T-helper 9 cell (primary cell): ENCODE results near the gene CEACAM16.

Experiments used
- DNase-seq: peaks from one replicate; pipeline ENCODE4 v3.0.0-alpha.2; 2020

Gene CEACAM16

GRCh38 chr19:44725684-44726083 is 26.7 kb downstream of the CEACAM16 start:
- no peak for DNase-seq

DNA sequence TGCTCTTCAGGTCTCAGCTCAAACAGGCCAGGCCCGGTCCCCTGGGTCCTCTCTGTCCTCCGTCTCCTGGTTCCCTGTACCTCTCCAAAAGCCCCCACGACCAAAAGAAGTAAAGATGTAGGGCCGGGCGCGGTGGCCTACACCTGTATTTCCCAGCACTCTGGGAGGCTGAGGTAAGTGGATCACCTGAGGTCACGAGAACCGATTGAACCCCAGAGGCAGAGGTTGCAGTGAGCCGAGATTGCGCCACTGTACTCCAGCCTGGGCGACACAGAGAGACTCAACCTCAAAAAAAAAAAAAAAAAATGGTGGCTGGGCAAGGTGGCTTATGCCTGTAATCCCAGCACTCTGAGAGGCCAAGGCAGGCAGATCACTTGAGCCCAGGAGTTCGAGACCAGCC is 27.5 kb downstream of the CEACAM16 start:
- DNase-seq: no peak

DNA sequence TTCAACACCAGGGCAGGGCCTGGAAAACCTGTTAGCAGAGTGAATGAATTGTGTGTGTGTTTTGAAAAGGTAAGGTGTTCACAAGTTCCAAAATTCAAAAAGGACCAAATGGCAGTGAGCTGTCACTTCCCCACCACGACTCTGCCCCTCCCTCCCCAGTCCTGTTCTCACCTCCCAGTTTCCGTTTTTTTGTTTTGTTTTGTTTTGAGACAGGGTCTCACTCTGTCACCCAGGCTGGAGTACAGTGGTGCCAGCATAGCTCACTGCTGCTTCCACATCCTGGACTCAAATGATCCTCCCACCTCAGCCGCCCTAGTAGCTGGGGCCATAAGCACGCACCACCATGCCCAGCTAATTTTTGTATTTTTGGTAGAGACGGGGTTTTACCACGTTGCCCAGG is 29.2 kb downstream of the CEACAM16 start:
- no peak for DNase-seq

- no peak for DNase-seq
These were observed 30.6 kb downstream of the CEACAM16 start for GRCh38 chr19:44729516-44730033.

DNA sequence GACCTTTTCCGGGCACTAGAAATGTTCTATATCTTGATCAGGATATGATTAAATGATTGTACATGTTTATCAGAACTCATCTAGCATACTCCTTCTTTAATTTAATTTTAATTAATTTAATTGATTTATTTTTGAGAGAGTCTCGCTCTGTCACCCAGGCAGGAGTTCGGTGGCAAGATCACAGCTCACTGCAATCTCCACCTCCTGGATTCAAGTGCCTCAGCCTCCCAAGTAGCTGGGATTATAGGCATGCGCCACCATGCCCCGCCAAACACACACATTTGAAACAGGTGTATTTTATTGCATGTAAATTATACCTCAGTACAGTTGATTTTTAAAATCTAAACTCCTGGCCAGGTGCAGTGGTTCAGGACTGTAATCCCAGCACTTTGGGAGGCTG is 32.1 kb downstream of the CEACAM16 start:
- no peak for DNase-seq

DNA sequence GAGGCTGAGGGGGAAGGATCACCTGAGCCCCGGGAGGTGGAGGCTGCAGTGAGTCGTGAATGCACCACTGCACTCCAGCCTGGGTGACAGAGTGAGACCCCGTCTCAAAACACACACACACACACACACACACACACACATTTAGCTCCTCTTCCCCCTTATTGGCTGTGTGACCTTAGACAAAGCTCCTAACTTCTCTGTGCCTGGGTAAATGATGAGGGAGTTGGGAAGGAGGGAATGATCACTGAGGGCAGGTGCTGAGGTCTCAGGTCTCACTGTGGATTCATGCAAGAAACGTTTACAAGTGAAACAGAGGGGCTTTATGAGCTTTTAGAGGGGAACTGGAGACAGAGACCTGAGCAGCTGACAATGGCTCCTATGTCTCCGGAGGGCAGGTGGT is 32.7 kb downstream of the CEACAM16 start:
- DNase-seq: no peak

- no peak for DNase-seq
These were observed 33.5 kb downstream of the CEACAM16 start for GRCh38 chr19:44732235-44733014.

GRCh38 chr19:44734357-44734756 is 35.4 kb downstream of the CEACAM16 start:
- no peak for DNase-seq

DNA sequence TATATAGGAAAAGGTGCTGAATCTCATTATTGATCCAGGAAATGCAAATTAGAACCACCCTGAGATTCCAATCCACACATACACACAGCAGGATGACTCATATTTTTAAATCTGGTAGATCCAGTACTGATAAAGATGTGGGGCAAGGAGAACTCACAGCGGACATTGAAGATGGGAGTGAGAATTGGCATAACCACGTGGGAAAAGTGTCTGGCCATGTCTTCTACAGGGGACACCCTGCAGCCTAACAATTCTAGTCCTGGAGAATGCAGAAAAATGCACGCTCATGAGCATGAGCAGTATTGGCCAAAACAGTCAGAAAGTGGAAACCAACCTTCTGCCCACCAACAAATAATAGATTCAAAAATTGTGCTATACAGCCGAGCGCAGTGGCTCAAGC is 36.1 kb downstream of the CEACAM16 start:
- no peak for DNase-seq

DNA sequence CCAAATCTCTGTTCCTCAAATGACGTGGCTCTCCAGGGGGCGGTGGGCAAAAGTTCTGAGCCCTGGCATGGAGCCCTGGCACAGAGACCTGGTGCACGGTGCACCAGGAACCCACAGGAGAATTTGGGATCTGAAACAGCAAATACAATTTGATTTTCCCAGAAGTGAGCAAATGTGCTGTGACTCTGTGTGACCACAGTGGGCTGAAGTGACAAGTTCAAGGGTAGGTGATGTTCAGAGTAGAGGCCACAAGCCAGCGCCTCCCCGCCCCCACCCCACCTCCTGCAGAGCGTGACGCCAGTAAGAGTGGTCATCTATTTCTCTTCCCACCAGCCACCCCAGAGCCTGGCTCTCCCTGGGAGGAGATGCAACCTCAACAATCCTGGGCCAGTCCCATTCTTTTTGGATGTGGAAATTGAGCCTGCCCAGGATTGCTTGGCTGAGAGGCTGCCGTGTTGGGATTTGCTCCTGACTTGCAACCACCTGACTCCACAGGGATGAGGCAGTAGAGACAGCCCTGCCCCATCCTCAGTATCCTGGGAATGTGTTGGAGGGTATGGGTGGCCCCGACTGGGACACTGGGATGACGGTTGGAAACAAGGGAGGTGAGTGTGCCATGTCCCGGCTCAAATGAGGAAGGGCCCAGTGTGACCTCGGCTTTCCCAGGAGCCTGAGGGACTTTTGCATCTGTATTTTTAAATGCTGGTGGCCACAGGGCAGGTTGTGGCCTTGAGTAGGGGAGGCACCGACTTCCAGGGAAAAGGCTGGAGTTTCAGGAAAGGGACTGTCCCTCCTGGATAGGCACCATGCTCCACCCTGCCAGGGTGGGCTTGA is 38.5 kb downstream of the CEACAM16 start:
- DNase-seq: no peak

GRCh38 chr19:44738136-44738535 is 39.2 kb downstream of the CEACAM16 start:
- DNase-seq: no peak

DNA sequence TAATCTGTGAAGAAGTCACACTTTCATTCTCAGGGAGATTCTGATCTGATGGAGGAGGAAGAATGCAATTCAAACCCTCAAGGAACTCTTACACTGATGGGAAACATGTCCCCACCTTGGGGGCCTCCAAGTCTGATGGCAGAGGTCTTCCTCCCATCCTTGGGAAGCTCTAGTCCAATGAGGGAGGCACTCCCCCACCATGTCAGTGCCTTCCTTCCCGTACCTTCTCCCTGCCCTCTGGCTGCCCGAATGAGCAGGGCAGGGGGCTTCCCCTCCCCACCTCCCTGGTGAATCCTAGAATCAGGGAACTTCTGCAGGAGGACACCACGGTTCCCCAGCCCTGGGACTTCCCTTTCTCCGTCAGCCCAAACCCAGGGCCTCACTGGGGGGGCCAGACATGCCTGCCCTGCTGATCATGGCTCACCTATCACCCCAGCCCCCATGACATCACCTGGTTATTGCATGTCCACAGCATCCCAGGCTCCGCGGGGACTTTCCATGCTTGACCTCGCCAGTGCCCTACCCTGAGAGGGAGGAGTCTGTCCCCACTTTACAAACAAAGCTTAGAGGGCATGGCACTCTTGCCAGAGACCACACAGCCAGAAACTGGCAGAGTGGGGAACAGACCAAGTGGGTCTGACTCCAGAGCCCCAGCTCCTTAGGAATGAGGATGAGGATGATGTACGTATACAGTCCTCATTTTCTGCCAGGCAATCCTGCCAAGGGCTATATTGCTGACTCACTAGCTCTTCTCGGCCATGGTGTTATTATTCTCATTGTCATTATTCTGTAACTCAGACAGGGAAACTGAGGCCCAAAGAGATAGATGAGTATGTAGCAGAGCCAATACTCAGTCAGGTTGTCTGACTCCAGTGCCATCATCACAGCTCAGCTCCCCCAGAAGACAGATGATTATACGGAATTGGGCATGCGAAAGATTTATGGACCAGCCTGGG is 39.9 kb downstream of the CEACAM16 start:
- DNase-seq: no peak

- DNase-seq: no peak
These were observed 41.4 kb downstream of the CEACAM16 start for GRCh38 chr19:44740351-44740824.

DNA sequence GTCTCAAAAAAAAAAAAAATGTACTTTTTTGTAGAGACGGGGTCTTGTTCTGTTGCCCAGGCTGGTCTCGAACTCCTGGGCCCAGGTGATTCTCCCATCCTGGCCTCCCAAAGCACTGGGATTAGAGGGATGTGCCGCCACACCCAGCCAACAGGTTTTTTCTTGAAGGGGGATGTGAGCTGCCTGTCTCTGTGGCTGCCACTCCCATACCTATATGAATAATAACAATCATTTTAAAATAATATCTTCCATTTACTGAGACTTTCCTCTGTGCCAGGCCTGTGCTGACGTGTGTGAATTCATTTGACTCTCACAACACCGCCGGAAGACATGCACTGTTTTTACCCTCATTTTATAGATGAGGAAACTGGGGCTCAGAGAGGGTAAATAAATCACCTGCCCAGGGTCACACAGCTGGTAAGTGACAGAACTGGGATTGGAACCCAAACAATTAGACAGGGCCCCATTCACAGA is 42.3 kb downstream of the CEACAM16 start:
- no peak for DNase-seq

DNA sequence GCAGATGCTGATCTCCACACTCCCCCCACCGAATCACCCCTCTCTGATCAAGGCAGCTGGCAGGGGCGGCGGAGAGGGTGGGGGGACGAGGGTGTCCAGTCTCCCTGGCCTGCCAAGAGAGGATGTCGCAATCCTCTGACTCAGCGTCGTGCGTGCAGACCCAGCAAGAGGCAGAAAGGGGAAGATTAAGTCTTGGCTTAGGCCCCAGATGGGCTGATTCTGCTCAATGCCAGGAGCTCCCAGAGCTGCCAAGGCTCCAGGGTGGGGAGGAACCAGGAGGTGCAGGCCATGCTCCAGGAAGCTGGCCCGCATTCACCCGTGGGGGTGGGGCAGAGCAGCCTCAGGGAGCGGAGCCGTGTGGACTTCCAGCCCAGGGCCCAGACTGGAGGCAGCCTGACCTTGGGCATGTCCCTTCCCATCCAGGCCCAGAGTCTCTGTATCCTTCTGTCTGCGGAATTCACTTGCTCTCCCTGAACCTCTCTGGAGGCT is 42.9 kb downstream of the CEACAM16 start:
- no peak for DNase-seq

- no peak for DNase-seq
These were observed 43.5 kb downstream of the CEACAM16 start for GRCh38 chr19:44742330-44743061.

DNA sequence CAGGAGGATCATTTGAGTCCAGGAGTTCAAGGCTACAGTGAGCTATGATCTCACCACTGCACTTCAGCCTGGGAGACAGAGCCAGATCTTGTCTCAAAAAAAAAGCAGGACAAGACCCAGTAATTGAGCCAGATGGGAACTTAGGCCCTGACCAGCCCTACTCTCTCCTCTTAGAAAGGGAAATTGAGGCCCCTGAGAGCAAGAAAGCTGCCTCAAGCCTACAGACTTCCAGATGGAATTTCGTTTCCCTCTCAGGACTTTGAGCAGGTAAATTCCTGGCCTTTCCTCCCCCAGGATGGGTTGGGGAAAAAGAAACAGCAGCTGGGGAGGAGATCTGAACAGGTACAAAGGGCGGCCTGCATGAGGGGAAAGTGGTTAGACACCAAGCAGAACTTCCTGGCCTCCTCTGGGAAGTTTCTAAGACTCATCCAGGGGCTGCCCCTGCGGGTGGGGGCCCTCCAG is 46.0 kb downstream of the CEACAM16 start:
- DNase-seq: no peak

- no peak for DNase-seq
These were observed 46.4 kb downstream of the CEACAM16 start for GRCh38 chr19:44745341-44745831.

GRCh38 chr19:44745887-44746600 is 47.1 kb downstream of the CEACAM16 start:
- no peak for DNase-seq

- no peak for DNase-seq
These were observed 47.6 kb downstream of the CEACAM16 start for GRCh38 chr19:44746616-44746945.
